Endothelial cell of umbilical vein (primary cell): Measurements from ENCODE around the gene HOXA2. TPM values are rescaled to one million over a fixed set of nuclear protein-coding genes. Genes with fewer than 3 reads are reported as not detected.

Experiments used
- BruUV-seq: library from RNA; stranded (reverse); fragments of 400-500 nt; replicated peaks from 2 replicates; lab custom pipeline; 2021; lab: Mats Ljungman, UMichigan
- CTCF ChIA-PET: fragments of 300-600, 350-600 bp; sonication (Branson Sonifier 250); formaldehyde crosslinking; loops from one replicate; lab custom pipeline; 2021; ENCODE audit warnings: antibody characterized with exemption, inconsistent platforms; lab: Charles Lee
- POLR2A ChIA-PET: fragments of 300-600, 350-600 bp; sonication (Branson Sonifier 250); formaldehyde crosslinking; loops from one replicate; lab custom pipeline; 2021; ENCODE audit warnings: antibody characterized with exemption, inconsistent platforms; lab: Charles Lee
- DNase-seq: peaks from one replicate; pipeline ENCODE4 v3.0.0-alpha.2; 2011; ENCODE audit warnings: low read depth, low spot score
- FAIRE-seq: peaks from 2 replicates; lab custom pipeline; 2011; peaks lifted over from hg19 to GRCh38; lab: Jason Lieb, UNC
- H2AFZ ChIP-seq: 2 replicates; pipeline ENCODE4 v1.6.0; 2012; ENCODE audit warnings: low read depth, low read length, control low read depth, inconsistent platforms
- H3K27ac ChIP-seq: 2 replicates; pipeline ENCODE4 v1.5.1; 2011; ENCODE audit warnings: low read depth, mild to moderate bottlenecking, control low read depth, low read length, moderate library complexity; ENCODE audit not compliant: insufficient read depth
- H3K27me3 ChIP-seq, 2 experiments: 2 replicates each; pipeline versions ENCODE4 v1.6.0 to v1.6.1; 2011; ENCODE audit warnings: low read length in 2 of 2, mixed read lengths in 1 of 2; ENCODE audit not compliant: control insufficient read depth in 2 of 2, insufficient read depth in 2 of 2
- H3K36me3 ChIP-seq, 2 experiments: 2 replicates in 1 of 2; 3 replicates in 1 of 2; pipeline ENCODE4 v1.5.1; 2011; ENCODE audit warnings: low read length in 2 of 2, mild to moderate bottlenecking in 1 of 2, moderate library complexity in 1 of 2; ENCODE audit not compliant: control insufficient read depth in 2 of 2, insufficient read depth in 2 of 2; ENCODE audit errors: extremely low read depth in 1 of 2
- H3K4me1 ChIP-seq: 3 replicates; pipeline ENCODE4 v1.5.1; 2011; ENCODE audit warnings: mild to moderate bottlenecking, low read length; ENCODE audit not compliant: control insufficient read depth, insufficient read depth; ENCODE audit errors: extremely low read depth
- H3K4me2 ChIP-seq: 2 replicates; pipeline ENCODE4 v1.6.1; 2011; ENCODE audit warnings: low read length, control low read depth, mixed read lengths; ENCODE audit not compliant: insufficient read depth
- H3K4me3 ChIP-seq, 3 experiments: fragments of 200-600 bp in 1 of 3; sonication (generic), shearing (Covaris generic) in 1 of 3; replicated peaks in 1 of 3; 2 replicates each; pipeline ENCODE4 v1.5.1; 2011 to 2016; ENCODE audit warnings: control low read depth in 3 of 3, low read length in 3 of 3, mild to moderate bottlenecking in 2 of 3, inconsistent platforms in 1 of 3, low read depth in 1 of 3, moderate library complexity in 1 of 3; ENCODE audit not compliant: insufficient read depth in 1 of 3
- H3K79me2 ChIP-seq: 2 replicates; pipeline ENCODE4 v1.6.0; 2012; ENCODE audit warnings: low read length, inconsistent platforms; ENCODE audit not compliant: control insufficient read depth, insufficient read depth
- H3K9ac ChIP-seq: replicated peaks from 2 replicates; pipeline ENCODE3; 2011; ENCODE audit warnings: low read length, control low read depth; ENCODE audit not compliant: insufficient read depth; ENCODE audit errors: extremely low read depth
- H3K9me1 ChIP-seq: replicated peaks from 3 replicates; pipeline ENCODE4 v1.6.0; 2011; ENCODE audit warnings: mild to moderate bottlenecking, low read length; ENCODE audit not compliant: control insufficient read depth, insufficient read depth; ENCODE audit errors: extremely low read depth
- H3K9me3 ChIP-seq: replicated peaks from 2 replicates; pipeline ENCODE4 v1.5.1; 2012; ENCODE audit warnings: low read length, inconsistent platforms; ENCODE audit not compliant: control insufficient read depth, insufficient read depth
- H4K20me1 ChIP-seq: replicated peaks from 2 replicates; pipeline ENCODE3; 2011; ENCODE audit warnings: mild to moderate bottlenecking, low read length; ENCODE audit not compliant: control insufficient read depth, insufficient read depth; ENCODE audit errors: extremely low read depth
- CTCF ChIP-seq, 2 donors: IDR thresholded peaks; 1 replicate in 1 of 2; 2 replicates in 1 of 2; pipeline ENCODE4 v1.5.1; 2011; ENCODE audit warnings: low read length in 2 of 2, mild to moderate bottlenecking in 2 of 2, moderate library complexity in 2 of 2, control low read depth in 1 of 2, inconsistent platforms in 1 of 2, low read depth in 1 of 2; ENCODE audit not compliant: insufficient read depth in 1 of 2; ENCODE audit errors: extremely low read depth in 1 of 2
- MAX ChIP-seq: IDR thresholded peaks from 2 replicates; pipeline ENCODE4 v1.6.1; 2011; ENCODE audit not compliant: insufficient read depth, insufficient read length
- dilution Hi-C: fragments of 300-500 bp; cut with MboI; formaldehyde crosslinking; loops from one replicate; pipeline ENCODE4 v1.15.0; 2019; ENCODE audit warnings: low sequenced_read_pairs; ENCODE audit not compliant: extremely low pct_ligation_motif_present
- intact Hi-C: fragments of 100-400 bp; cut with micrococcal nuclease; formaldehyde crosslinking; loops from one replicate; pipeline ENCODE4 v1.10.0; 2022
- polyA plus RNA-seq, 4 experiments: library from polyadenylated mRNA; depleted of rRNA in 3 of 4; stranded (reverse) in 3 of 4; unstranded in 1 of 4; fragments of >200 nt; gene quantifications; 2 replicates each; pipeline versions ENCODE4 v1.2.1 to v1.2.3, GENCODE V29; 2011 to 2012; ENCODE audit warnings: missing spikeins in 1 of 4
- total RNA-seq: library from RNA; stranded (reverse); gene quantifications from 2 replicates; pipeline ENCODE4 v1.2.3, GENCODE V29; 2021

The HOXA2 gene
- total and polyA plus RNA-seq, 2 donors (not counting 3 experiments of a cell fraction or from before 2014, with no cell fraction given): 1.6 to 2.3 TPM

DNA sequence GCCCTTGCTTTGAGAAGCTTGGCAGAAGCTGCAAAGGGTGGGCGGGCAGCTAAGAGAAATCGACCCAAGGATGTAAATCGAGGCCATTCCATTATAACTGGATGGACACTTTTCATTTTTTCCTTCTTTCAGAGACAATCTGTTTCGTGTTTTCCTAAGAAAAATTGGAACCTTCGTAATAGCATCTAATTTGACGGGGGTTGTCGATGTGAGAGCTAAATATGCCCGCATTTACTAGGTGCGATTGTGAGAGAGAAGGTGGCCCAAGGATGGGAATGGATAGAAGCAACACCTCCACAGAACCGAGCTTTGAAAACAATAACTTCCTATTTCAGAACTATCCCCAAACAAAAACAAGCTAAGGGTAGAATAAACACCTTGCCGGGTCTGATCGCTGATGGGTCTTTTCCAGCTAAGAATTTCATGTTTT is 28.9 kb upstream of the HOXA2 start:
- TF ChIP-seq MAX (no peak), CTCF (IDR thresholded peaks at IDR 0.05; ENCODE audit: extremely low read depth in 1 of 2, insufficient read depth in 1 of 2, low read depth in 1 of 2, low read length in 2 of 2) (no peak)
- TSS peak; percentile 77 for BruUV-seq
- H3K9me1 ChIP-seq: no peaks in the 10 kb centered on the region
- no peaks in the 10 kb centered on the region for H3K27me3 ChIP-seq
- H3K4me2 ChIP-seq: peak overlapping the region; percentile 46
- H3K27ac ChIP-seq: peak overlapping the region; percentile 67
- H3K9me3 ChIP-seq: no peaks in the 10 kb centered on the region
- H3K36me3 ChIP-seq: peaks cover 0 to 11% of the 10 kb centered on the region in 2 experiments
- H3K9ac ChIP-seq: peak overlapping the region; percentile 36
- H3K4me3 ChIP-seq: peak overlapping the region in 2 of 3 experiments; percentile 40 to 60
- H2AFZ ChIP-seq: no peak overlapping the region
- ChIA-PET POLR2A (interaction anchor here (0.7 to 1.6 kb wide), 4 partner anchors 17 to 443 kb away, joined by 3 to 6 read pairs (median 4); partner anchors contain the start of gene SKAP2), CTCF (interaction anchor here (0.9 to 2.7 kb wide), 17 partner anchors 10 to 762 kb away, joined by 3 to 16 read pairs (median 6); partner anchors contain the start of gene HOXA5)
- FAIRE-seq (no peak), DNase-seq (peak; percentile 37)
- no peaks in the 10 kb centered on the region for H4K20me1 ChIP-seq
- peaks cover 65% of the 10 kb centered on the region for H3K4me1 ChIP-seq
- H3K79me2 ChIP-seq: peaks cover 73% of the 10 kb centered on the region
- dilution Hi-C loops (no loop called here), intact Hi-C loops (no loop called here)
